GM23338 (cell line): ENCODE measurements around the gene ABHD10. TPM values are rescaled to one million over a fixed set of nuclear protein-coding genes. Genes with fewer than 3 reads are reported as not detected.

Source experiments
- ATAC-seq: fragments of 200-7000 bp; cut with Tn5 transposase; 3 replicates; pipeline ENCODE4 v1.9.1; 2020
- DNase-seq: peaks from one replicate; pipeline ENCODE4 v3.0.0-alpha.2; 2015; ENCODE audit warnings: low spot score
- H2AFZ ChIP-seq: fragments of 200-600 bp; sonication (generic); 2 replicates; pipeline ENCODE4 v1.8.0; 2016; ENCODE audit warnings: antibody characterized with exemption, mild to moderate bottlenecking, moderate library complexity
- H3F3A ChIP-seq: fragments of 200-600 bp; sonication (generic); replicated peaks from 2 replicates; pipeline ENCODE4 v1.8.0; 2017; ENCODE audit warnings: antibody characterized with exemption, mixed run types, low read depth
- H3K27ac ChIP-seq: fragments of 200-600 bp; sonication (generic); 2 replicates; pipeline ENCODE4 v1.6.1; 2016; ENCODE audit warnings: low read depth
- H3K27me3 ChIP-seq: fragments of 200-600 bp; sonication (generic); 2 replicates; pipeline ENCODE4 v1.8.0; 2016; ENCODE audit warnings: mild to moderate bottlenecking, mixed run types, moderate library complexity; ENCODE audit not compliant: insufficient read depth
- H3K36me3 ChIP-seq: fragments of 200-600 bp; sonication (generic); 2 replicates; pipeline ENCODE4 v1.8.0; 2016; ENCODE audit warnings: mild to moderate bottlenecking; ENCODE audit not compliant: insufficient read depth
- H3K4me1 ChIP-seq: fragments of 200-600 bp; sonication (generic); 2 replicates; pipeline ENCODE4 v1.8.0; 2016; ENCODE audit warnings: mild to moderate bottlenecking, moderate library complexity; ENCODE audit not compliant: insufficient read depth
- H3K4me2 ChIP-seq: fragments of 200-600 bp; sonication (generic); 2 replicates; pipeline ENCODE4 v1.7.1; 2017; ENCODE audit warnings: mixed run types
- H3K4me3 ChIP-seq: fragments of 200-600 bp; sonication (generic); 2 replicates; pipeline ENCODE4 v1.6.1; 2016; ENCODE audit warnings: mixed run types
- H3K79me2 ChIP-seq: fragments of 200-600 bp; sonication (generic); replicated peaks from 2 replicates; pipeline ENCODE4 v1.8.0; 2017; ENCODE audit warnings: mild to moderate bottlenecking; ENCODE audit not compliant: insufficient read depth
- H3K9me2 ChIP-seq: fragments of 200-600 bp; sonication (generic); 2 replicates; pipeline ENCODE4 v1.8.0; 2017; ENCODE audit not compliant: insufficient read depth
- H4K20me1 ChIP-seq: fragments of 200-600 bp; sonication (generic); replicated peaks from 2 replicates; pipeline ENCODE4 v1.8.0; 2017; ENCODE audit warnings: mild to moderate bottlenecking; ENCODE audit not compliant: insufficient read depth
- H3K27ac Mint-ChIP-seq: 2 replicates; pipeline ENCODE4 v1.8.0; 2020; ENCODE audit warnings: inconsistent platforms, mild to moderate bottlenecking, moderate library complexity, mixed read lengths
- H3K27me3 Mint-ChIP-seq: 3 replicates; pipeline ENCODE4 v1.8.0; 2022; ENCODE audit warnings: low read depth, mild to moderate bottlenecking, moderate library complexity, mixed read lengths, inconsistent platforms; ENCODE audit not compliant: insufficient read depth, poor library complexity
- H3K36me3 Mint-ChIP-seq: 3 replicates; pipeline ENCODE4 v1.8.0; 2021; ENCODE audit warnings: low read depth, mild to moderate bottlenecking, inconsistent platforms, moderate library complexity, mixed read lengths
- H3K4me1 Mint-ChIP-seq: 3 replicates; pipeline ENCODE4 v1.8.0; 2020; ENCODE audit warnings: mild to moderate bottlenecking, inconsistent platforms, mixed read lengths
- H3K4me3 Mint-ChIP-seq: 3 replicates; pipeline ENCODE4 v1.8.0; 2021; ENCODE audit warnings: moderate library complexity, mild to moderate bottlenecking, inconsistent platforms, mixed read lengths
- H3K9me3 Mint-ChIP-seq: 3 replicates; pipeline ENCODE4 v1.8.0; 2020; ENCODE audit warnings: moderate library complexity, mild to moderate bottlenecking, inconsistent platforms, mixed read lengths
- EZH2 ChIP-seq: fragments of 200-600 bp; sonication (generic); IDR thresholded peaks from one replicate; pipeline ENCODE4 v1.8.0; 2017; ENCODE audit warnings: antibody characterized with exemption, mild to moderate bottlenecking, low read depth; ENCODE audit not compliant: unreplicated experiment
- EZH2phosphoT487 ChIP-seq: fragments of 200-600 bp; sonication (generic); IDR thresholded peaks from one replicate; pipeline ENCODE4 v1.8.1; 2018; ENCODE audit warnings: antibody characterized with exemption; ENCODE audit not compliant: unreplicated experiment
- JUNB ChIP-seq: IDR thresholded peaks from one replicate; pipeline ENCODE4 v1.6.1; 2016; ENCODE audit warnings: antibody characterized with exemption; ENCODE audit not compliant: unreplicated experiment
- NANOG ChIP-seq: IDR thresholded peaks from 2 replicates; pipeline ENCODE4 v1.6.1; 2016; ENCODE audit warnings: antibody characterized with exemption, borderline replicate concordance
- STAT1 ChIP-seq: IDR thresholded peaks from one replicate; pipeline ENCODE4 v1.6.1; 2016; ENCODE audit warnings: antibody characterized with exemption; ENCODE audit not compliant: unreplicated experiment
- ZNF331 ChIP-seq: fragments of 250-450 bp; sonication (Bioruptor Pico); IDR thresholded peaks from 2 replicates; pipeline ENCODE4 v1.5.0; 2020; ENCODE audit warnings: low read depth, mild to moderate bottlenecking, moderate library complexity
- polyA plus RNA-seq: library from polyadenylated mRNA; unstranded; fragments of >200 nt; fragmentation: Nextera tagmentation; extraction: Ambion mirVana; gene quantifications from 2 replicates; pipeline ENCODE4 v1.2.1, GENCODE V29; 2016
- total RNA-seq: library from RNA; depleted of rRNA; stranded (reverse); fragments of >200 nt; shearing (Covaris generic); gene quantifications from 2 replicates; pipeline ENCODE4 v1.2.3, GENCODE V29; 2014
- TF ChIP-seq, protein P1 (sequence below): fragments of 250-450 bp; sonication (Bioruptor Pico); IDR thresholded peaks from 2 replicates; pipeline ENCODE4 v1.5.0; 2020; ENCODE audit warnings: mild to moderate bottlenecking, moderate library complexity

ABHD10 gene
- total and polyA plus RNA-seq, 2 experiments from 2014 or later, result 16.9 to 28.0 TPM

DNA sequence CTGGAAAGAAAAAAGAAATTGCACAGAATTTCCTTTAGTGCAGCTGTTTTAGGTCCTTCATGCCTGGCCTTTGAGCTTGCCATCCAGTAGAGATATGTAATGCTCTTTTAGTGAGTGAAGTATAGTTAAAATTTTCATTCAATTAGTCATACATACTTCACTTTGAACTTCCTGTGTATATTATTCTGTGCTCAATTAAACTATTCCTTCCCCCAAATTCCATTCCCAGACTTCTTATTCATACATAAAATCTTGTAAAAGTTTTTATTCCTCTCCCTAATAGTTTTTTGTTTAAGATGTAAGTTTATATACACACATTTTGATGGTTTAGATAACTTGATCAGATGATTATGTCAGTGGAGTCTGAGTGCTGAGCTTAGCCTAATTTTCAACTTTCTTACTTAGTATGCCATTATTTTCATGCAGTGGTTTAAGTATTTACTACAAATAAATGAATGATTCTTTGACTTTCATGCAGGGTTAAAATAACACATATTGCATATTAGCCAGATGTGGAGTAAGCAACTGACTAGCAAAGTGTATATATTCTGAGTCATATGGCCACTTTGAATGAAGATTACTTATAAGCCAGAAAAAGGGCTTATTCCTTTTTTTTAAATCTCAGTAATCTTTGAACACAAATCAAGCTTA lies 42.5 kb upstream of the ABHD10 start:
- Mint-ChIP-seq H3K4me3 (no peak overlapping the region), H3K4me1 (no peaks in the 10 kb centered on the region), H3K27ac (no peak overlapping the region), H3K36me3 (peaks cover 20% of the 10 kb centered on the region; the same call in 2 of the 3 replicates), H3K27me3 (no peaks in the 10 kb centered on the region), H3K9me3 (no peaks in the 10 kb centered on the region)
- no peak overlapping the region for H3K4me2 ChIP-seq
- no peak for DNase-seq
- no peak overlapping the region for H3K4me3 ChIP-seq
- H3K27me3 ChIP-seq, result no peaks in the 10 kb centered on the region
- H4K20me1 ChIP-seq, result no peaks in the 10 kb centered on the region
- H3K79me2 ChIP-seq, result no peaks in the 10 kb centered on the region
- H3F3A ChIP-seq, result no peaks in the 10 kb centered on the region
- peaks cover 12% of the 10 kb centered on the region for H3K36me3 ChIP-seq
- TF ChIP-seq EZH2phosphoT487, result no peak
- no peak for TF ChIP-seq EZH2
- no peak for TF ChIP-seq JUNB
- no peak overlapping the region for H2AFZ ChIP-seq
- ATAC-seq, result no peak
- no peaks in the 10 kb centered on the region for H3K9me2 ChIP-seq
- H3K4me1 ChIP-seq, result no peaks in the 10 kb centered on the region
- H3K27ac ChIP-seq, result no peak overlapping the region

DNA sequence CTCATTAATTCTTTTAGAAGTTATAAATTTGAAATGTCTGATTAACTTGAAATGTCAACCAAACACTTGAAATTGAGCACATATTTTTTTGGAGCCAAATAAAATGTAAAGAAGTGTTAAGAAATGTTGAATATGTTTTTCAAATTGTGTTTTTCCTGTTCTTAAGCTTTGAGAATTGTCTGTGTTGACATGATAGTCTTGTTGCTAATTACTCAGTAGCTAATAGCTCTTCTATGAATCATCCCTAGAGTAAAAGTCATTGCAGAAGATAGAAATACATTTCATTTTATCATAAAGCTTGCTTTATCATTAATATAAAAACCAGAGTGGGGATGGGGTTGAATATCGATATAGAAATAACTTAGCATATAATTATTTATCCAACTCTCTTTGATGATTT lies 41.9 kb upstream of the ABHD10 start:
- Histone ChIP-seq H3K27ac (no peak overlapping the region), H3K4me2 (no peak overlapping the region), H3K27me3 (no peaks in the 10 kb centered on the region), H3K4me3 (no peak overlapping the region), H3K36me3 (peaks cover 12% of the 10 kb centered on the region), H2AFZ (no peak overlapping the region), H3K9me2 (no peaks in the 10 kb centered on the region), H3F3A (no peaks in the 10 kb centered on the region), H3K4me1 (no peaks in the 10 kb centered on the region), H4K20me1 (no peaks in the 10 kb centered on the region), H3K79me2 (no peaks in the 10 kb centered on the region)
- TF ChIP-seq NANOG (no peak), JUNB (no peak), EZH2phosphoT487 (no peak), ZNF331 (CRISPR knock-in tag) (no peak), STAT1 (no peak)
- TF ChIP-seq, protein P1, sequence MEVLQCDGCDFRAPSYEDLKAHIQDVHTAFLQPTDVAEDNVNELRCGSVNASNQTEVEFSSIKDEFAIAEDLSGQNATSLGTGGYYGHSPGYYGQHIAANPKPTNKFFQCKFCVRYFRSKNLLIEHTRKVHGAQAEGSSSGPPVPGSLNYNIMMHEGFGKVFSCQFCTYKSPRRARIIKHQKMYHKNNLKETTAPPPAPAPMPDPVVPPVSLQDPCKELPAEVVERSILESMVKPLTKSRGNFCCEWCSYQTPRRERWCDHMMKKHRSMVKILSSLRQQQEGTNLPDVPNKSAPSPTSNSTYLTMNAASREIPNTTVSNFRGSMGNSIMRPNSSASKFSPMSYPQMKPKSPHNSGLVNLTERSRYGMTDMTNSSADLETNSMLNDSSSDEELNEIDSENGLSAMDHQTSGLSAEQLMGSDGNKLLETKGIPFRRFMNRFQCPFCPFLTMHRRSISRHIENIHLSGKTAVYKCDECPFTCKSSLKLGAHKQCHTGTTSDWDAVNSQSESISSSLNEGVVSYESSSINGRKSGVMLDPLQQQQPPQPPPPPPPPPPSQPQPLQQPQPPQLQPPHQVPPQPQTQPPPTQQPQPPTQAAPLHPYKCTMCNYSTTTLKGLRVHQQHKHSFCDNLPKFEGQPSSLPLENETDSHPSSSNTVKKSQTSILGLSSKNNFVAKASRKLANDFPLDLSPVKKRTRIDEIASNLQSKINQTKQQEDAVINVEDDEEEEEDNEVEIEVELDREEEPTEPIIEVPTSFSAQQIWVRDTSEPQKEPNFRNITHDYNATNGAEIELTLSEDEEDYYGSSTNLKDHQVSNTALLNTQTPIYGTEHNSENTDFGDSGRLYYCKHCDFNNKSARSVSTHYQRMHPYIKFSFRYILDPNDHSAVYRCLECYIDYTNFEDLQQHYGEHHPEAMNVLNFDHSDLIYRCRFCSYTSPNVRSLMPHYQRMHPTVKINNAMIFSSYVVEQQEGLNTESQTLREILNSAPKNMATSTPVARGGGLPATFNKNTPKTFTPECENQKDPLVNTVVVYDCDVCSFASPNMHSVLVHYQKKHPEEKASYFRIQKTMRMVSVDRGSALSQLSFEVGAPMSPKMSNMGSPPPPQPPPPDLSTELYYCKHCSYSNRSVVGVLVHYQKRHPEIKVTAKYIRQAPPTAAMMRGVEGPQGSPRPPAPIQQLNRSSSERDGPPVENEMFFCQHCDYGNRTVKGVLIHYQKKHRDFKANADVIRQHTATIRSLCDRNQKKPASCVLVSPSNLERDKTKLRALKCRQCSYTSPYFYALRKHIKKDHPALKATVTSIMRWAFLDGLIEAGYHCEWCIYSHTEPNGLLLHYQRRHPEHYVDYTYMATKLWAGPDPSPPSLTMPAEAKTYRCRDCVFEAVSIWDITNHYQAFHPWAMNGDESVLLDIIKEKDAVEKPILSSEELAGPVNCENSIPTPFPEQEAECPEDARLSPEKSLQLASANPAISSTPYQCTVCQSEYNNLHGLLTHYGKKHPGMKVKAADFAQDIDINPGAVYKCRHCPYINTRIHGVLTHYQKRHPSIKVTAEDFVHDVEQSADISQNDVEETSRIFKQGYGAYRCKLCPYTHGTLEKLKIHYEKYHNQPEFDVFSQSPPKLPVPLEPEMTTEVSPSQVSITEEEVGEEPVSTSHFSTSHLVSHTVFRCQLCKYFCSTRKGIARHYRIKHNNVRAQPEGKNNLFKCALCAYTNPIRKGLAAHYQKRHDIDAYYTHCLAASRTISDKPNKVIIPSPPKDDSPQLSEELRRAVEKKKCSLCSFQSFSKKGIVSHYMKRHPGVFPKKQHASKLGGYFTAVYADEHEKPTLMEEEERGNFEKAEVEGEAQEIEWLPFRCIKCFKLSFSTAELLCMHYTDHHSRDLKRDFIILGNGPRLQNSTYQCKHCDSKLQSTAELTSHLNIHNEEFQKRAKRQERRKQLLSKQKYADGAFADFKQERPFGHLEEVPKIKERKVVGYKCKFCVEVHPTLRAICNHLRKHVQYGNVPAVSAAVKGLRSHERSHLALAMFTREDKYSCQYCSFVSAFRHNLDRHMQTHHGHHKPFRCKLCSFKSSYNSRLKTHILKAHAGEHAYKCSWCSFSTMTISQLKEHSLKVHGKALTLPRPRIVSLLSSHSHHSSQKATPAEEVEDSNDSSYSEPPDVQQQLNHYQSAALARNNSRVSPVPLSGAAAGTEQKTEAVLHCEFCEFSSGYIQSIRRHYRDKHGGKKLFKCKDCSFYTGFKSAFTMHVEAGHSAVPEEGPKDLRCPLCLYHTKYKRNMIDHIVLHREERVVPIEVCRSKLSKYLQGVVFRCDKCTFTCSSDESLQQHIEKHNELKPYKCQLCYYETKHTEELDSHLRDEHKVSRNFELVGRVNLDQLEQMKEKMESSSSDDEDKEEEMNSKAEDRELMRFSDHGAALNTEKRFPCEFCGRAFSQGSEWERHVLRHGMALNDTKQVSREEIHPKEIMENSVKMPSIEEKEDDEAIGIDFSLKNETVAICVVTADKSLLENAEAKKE, result no peak
- H3K4me1 Mint-ChIP-seq, result no peaks in the 10 kb centered on the region
- no peak for DNase-seq
- no peaks in the 10 kb centered on the region for H3K27me3 Mint-ChIP-seq
- H3K4me3 Mint-ChIP-seq, result no peak overlapping the region
- peaks cover 20% of the 10 kb centered on the region; the same call in 2 of the 3 replicates for H3K36me3 Mint-ChIP-seq
- H3K9me3 Mint-ChIP-seq, result no peaks in the 10 kb centered on the region
- ATAC-seq, result no peak
- H3K27ac Mint-ChIP-seq, result no peak overlapping the region
